ENCODE data around the gene GALNT2. TPM values are rescaled to one million over a fixed set of nuclear protein-coding genes. Genes with fewer than 3 reads are reported as not detected.

The GALNT2 gene
- total and polyA plus RNA-seq, 2 of the 13 experiments (the other 11 are each of a cell fraction or from before 2014, with no cell fraction given) = 39.3 to 39.6 TPM

DNA sequence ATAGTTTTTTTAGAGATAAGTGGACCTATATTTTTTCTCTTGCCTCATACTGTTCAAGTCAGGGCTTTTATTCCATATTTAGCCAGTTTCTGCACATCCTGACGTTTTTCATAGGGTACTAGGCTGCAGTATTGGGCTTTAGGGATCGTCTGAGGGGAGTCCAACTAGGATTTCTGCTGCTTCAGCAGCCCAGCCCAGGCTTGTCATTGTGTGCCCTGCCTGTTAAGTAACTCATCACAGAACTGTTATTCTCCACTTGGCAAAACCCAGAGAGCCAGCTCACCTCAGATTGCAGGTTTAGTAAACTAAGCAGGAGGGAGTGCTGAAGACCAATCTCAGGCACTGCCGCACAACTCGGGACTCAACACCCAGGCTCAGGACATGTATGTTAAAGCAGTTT lies 2.8 kb downstream of the GALNT2 start:
- ATAC-seq = no peak
- CTCF ChIA-PET (ENCODE audit: low intra/inter-chr PET ratio, low total read pairs) = no interaction called here
- WGBS (ENCODE audit: low lambda C conversion rate) = 76% methylated on average over 4 of the region's 4 CpGs
- Histone ChIP-seq H3K9ac (ENCODE audit: insufficient read depth, low read depth, low read length) (no peak overlapping the region), H3K4me3 (replicated peaks in 1 of 3; ENCODE audit: insufficient read depth in 1 of 3, low read depth in 2 of 3, low read length in 3 of 3) (no peak overlapping the region; a peak in 1 of 6 replicates), H3K79me2 (ENCODE audit: insufficient read depth, low read length) (peaks cover 72% of the 10 kb centered on the region), H4K20me1 (ENCODE audit: insufficient read depth, low read length) (peaks cover 27% of the 10 kb centered on the region; the same call in 1 of the 2 replicates), H3K4me1 (ENCODE audit: insufficient read depth, low read length) (peaks cover 40% of the 10 kb centered on the region), H3K27ac (ENCODE audit: extremely low read length, insufficient read depth, low read length) (no peak overlapping the region), H3K9me3 (ENCODE audit: low read length) (no peaks in the 10 kb centered on the region), H3K4me2 (ENCODE audit: low read depth, low read length) (peak overlapping the region; percentile 89), H2AFZ (ENCODE audit: low read length) (no peak overlapping the region), H3K27me3 (ENCODE audit: control insufficient read depth in 1 of 2, insufficient read depth in 2 of 2, low read length in 2 of 2) (no peaks in the 10 kb centered on the region), H3K36me3 (replicated peaks in 1 of 2; ENCODE audit: control insufficient read depth in 1 of 2, insufficient read depth in 2 of 2, low read length in 2 of 2) (no peaks in the 10 kb centered on the region)
- no peak for FAIRE-seq
- POLR2A ChIA-PET = no interaction called here
- intact Hi-C loops (cut with micrococcal nuclease; ENCODE audit: unreplicated experiment) (loop anchor here (2.0 to 5.0 kb wide), 2 partner anchors 53 to 89 kb away; no protein-coding TSS in a partner anchor), in situ Hi-C loops (cut with HindIII; ENCODE audit: extremely low pct_ligation_motif_present, low pct_unique_long_range_greater_than_20kb) (no loop called here)
- TF ChIP-seq ZNF879 (CRISPR knock-in tag; IDR thresholded peaks at IDR 0.05) = no peak
- TF ChIP-seq MAFF (IDR thresholded peaks at IDR 0.05; ENCODE audit: low read depth, low read length) = peak; percentile 21; the same call in 1 of the 2 replicates
- TF ChIP-seq MAFK (conservative IDR thresholded peaks at IDR 0.05 in 1 of 2, IDR thresholded peaks at IDR 0.05 in 1 of 2; ENCODE audit: low read length in 2 of 2) = peak; percentile 19 to 33; a peak in 1 of 4 replicates
- DNase-seq (ENCODE audit: low spot score) = no peak
- no TSS peak for BruUV-seq (replicated peaks)

DNA sequence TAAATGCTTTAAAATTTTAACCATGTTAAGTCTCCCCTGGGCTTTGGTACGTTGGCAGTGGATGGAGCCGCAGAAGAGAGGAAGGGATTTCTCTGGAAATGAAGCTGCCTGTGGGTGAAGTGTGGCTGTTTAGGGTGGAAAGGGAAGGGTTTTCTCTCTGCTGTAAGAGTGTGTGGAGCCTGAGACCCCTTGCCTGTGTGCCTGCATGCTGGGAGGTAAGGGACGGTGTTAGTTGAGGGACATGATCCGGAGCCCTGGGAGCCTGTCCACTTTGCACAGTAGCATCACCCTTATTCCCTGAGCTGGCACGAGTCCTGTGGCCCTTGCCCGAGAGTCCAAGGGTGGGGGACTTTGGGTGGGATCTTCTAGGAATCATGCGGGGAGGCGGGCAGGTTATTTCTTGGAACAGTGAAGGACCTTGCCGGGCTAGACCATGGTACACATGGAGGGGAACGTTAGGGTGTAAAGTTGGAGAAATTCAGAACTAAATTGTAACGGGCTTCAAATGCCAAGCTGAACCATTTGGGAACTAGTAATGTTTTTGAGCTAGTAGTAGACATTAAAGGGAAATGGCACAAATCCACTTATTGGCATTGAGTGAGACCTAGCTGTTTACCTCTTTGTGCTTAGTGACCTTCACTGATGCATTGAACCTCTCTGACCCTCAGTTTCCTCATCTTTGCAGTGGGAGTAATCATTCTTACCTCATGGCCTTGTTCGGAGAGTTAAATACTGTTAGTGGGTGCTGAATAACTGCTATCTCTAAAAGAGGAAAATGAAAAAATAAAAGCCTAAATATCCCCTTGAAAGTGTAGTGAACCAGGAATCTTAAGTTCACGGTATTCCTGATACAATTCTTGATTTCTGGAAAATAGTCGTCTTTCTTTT lies 3.5 kb downstream of the GALNT2 start:
- H3K27me3 ChIP-seq (ENCODE audit: control insufficient read depth in 1 of 2, insufficient read depth in 2 of 2, low read length in 2 of 2) = no peaks in the 10 kb centered on the region
- ChIA-PET CTCF (ENCODE audit: low intra/inter-chr PET ratio, low total read pairs) (no interaction called here), POLR2A (interaction anchor here (0.6 to 0.7 kb wide), 2 partner anchors 34 to 88 kb away, joined by 3 read pairs; no protein-coding TSS in a partner anchor)
- H3K9ac ChIP-seq (ENCODE audit: insufficient read depth, low read depth, low read length) = no peak overlapping the region
- no peak overlapping the region for H3K4me3 ChIP-seq (replicated peaks in 1 of 3; ENCODE audit: insufficient read depth in 1 of 3, low read depth in 2 of 3, low read length in 3 of 3)
- no peak for DNase-seq (ENCODE audit: low spot score)
- no TSS peak for BruUV-seq (replicated peaks)
- peaks cover 37% of the 10 kb centered on the region for H3K4me1 ChIP-seq (ENCODE audit: insufficient read depth, low read length)
- 94% methylated on average over 14 of the region's 14 CpGs for WGBS (ENCODE audit: low lambda C conversion rate)
- in situ Hi-C loops (cut with HindIII; ENCODE audit: extremely low pct_ligation_motif_present, low pct_unique_long_range_greater_than_20kb) (no loop called here), intact Hi-C loops (cut with micrococcal nuclease; ENCODE audit: unreplicated experiment) (no loop called here)
- H4K20me1 ChIP-seq (ENCODE audit: insufficient read depth, low read length) = peaks cover 27% of the 10 kb centered on the region; the same call in 1 of the 2 replicates
- no peak for FAIRE-seq
- no peak overlapping the region for H2AFZ ChIP-seq (ENCODE audit: low read length)
- no peaks in the 10 kb centered on the region for H3K9me3 ChIP-seq (ENCODE audit: low read length)
- peak; percentile 64 for TF ChIP-seq ZNF629 (CRISPR knock-in tag; conservative IDR thresholded peaks at IDR 0.05)
- no peak for TF ChIP-seq ESRRA (CRISPR knock-in tag; IDR thresholded peaks at IDR 0.05; ENCODE audit: low read depth)
- TF ChIP-seq ATF1 (CRISPR knock-in tag; IDR thresholded peaks at IDR 0.05) = no peak
- TF ChIP-seq, protein P1, sequence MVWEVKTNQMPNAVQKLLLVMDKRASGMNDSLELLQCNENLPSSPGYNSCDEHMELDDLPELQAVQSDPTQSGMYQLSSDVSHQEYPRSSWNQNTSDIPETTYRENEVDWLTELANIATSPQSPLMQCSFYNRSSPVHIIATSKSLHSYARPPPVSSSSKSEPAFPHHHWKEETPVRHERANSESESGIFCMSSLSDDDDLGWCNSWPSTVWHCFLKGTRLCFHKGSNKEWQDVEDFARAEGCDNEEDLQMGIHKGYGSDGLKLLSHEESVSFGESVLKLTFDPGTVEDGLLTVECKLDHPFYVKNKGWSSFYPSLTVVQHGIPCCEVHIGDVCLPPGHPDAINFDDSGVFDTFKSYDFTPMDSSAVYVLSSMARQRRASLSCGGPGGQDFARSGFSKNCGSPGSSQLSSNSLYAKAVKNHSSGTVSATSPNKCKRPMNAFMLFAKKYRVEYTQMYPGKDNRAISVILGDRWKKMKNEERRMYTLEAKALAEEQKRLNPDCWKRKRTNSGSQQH (CRISPR knock-in tag; IDR thresholded peaks at IDR 0.05; ENCODE audit: low read depth) = no peak
- no peak for TF ChIP-seq SOX6 (IDR thresholded peaks at IDR 0.05)
- TF ChIP-seq SOX6 (CRISPR knock-in tag; IDR thresholded peaks at IDR 0.05) = no peak
- TF ChIP-seq ZNF230 (CRISPR knock-in tag; IDR thresholded peaks at IDR 0.05) = no peak
- TF ChIP-seq FOXA1 (IDR thresholded peaks at IDR 0.05) = no peak
- no peak for TF ChIP-seq FOXA1 (CRISPR knock-in tag; IDR thresholded peaks at IDR 0.05)
- no peak for TF ChIP-seq U2AF1 (optimal IDR thresholded peaks at IDR 0.05; ENCODE audit: low read depth, low read length)
- H3K79me2 ChIP-seq (ENCODE audit: insufficient read depth, low read length) = peaks cover 77% of the 10 kb centered on the region
- H3K36me3 ChIP-seq (replicated peaks in 1 of 2; ENCODE audit: control insufficient read depth in 1 of 2, insufficient read depth in 2 of 2, low read length in 2 of 2) = no peaks in the 10 kb centered on the region
- no peak overlapping the region for H3K27ac ChIP-seq (ENCODE audit: extremely low read length, insufficient read depth, low read length)
- H3K4me2 ChIP-seq (ENCODE audit: low read depth, low read length) = peak overlapping the region; percentile 89; the same call in 1 of the 2 replicates
- ATAC-seq = no peak

All from HepG2 (cell line).